NT2/D1 (cell line): ENCODE results near the gene USP21.

Source experiments
- DNase-seq: peaks from one replicate; pipeline ENCODE4 v3.0.0-alpha.2; 2011; ENCODE audit warnings: low read depth, low spot score
- H3K27me3 ChIP-seq: 2 replicates; pipeline ENCODE4 v1.6.0; 2011; ENCODE audit warnings: mild to moderate bottlenecking; ENCODE audit not compliant: insufficient read length, insufficient read depth
- H3K36me3 ChIP-seq: 2 replicates; pipeline ENCODE4 v1.6.1; 2011; ENCODE audit warnings: mild to moderate bottlenecking, low read length, mixed read lengths; ENCODE audit not compliant: insufficient read depth, insufficient read length
- H3K4me1 ChIP-seq: 2 replicates; pipeline ENCODE4 v1.5.1; 2011; ENCODE audit not compliant: insufficient read depth, insufficient read length
- H3K4me3 ChIP-seq: 2 replicates; pipeline ENCODE4 v1.5.1; 2011; ENCODE audit warnings: low read depth; ENCODE audit not compliant: insufficient read length
- H3K9ac ChIP-seq: 2 replicates; pipeline ENCODE4 v1.6.0; 2011; ENCODE audit warnings: low read depth; ENCODE audit not compliant: insufficient read length
- H3K9me3 ChIP-seq: 2 replicates; pipeline ENCODE4 v1.5.1; 2011; ENCODE audit warnings: mild to moderate bottlenecking, low read length; ENCODE audit not compliant: insufficient read depth
- SUZ12 ChIP-seq: IDR thresholded peaks from 2 replicates; pipeline ENCODE4 v1.6.1; 2011; ENCODE audit not compliant: insufficient read length, insufficient read depth; ENCODE audit errors: extremely low read depth
- YY1 ChIP-seq: IDR thresholded peaks from 2 replicates; pipeline ENCODE4 v1.6.1; 2011; ENCODE audit not compliant: insufficient read length, insufficient read depth
- ZNF274 ChIP-seq: IDR thresholded peaks from 2 replicates; pipeline ENCODE4 v1.6.1; 2011; ENCODE audit warnings: mild to moderate bottlenecking, low read depth, low read length

USP21 gene

GRCh38 chr1:161201836-161202712 is 42.8 kb downstream of the USP21 start, which contains the start of gene NDUFS2:
TSS of gene NDUFS2 (plus strand) at chr1:161202367. CDS start at chr1:161202386, 19 bp downstream.
- DNase-seq, result peak; percentile 100
- peaks cover 36% of the 10 kb centered on the region for H3K4me1 ChIP-seq
- H3K27me3 ChIP-seq, result no peaks in the 10 kb centered on the region
- peak within 1 kb of the TSS; percentile 83 for H3K4me3 ChIP-seq
- H3K9ac ChIP-seq, result peak within 1 kb of the TSS; percentile 96
- peaks cover 39% of the 10 kb centered on the region for H3K36me3 ChIP-seq
- H3K9me3 ChIP-seq, result no peaks in the 10 kb centered on the region
- TF ChIP-seq ZNF274, result no peak
- peak; percentile 100 for TF ChIP-seq YY1

DNA sequence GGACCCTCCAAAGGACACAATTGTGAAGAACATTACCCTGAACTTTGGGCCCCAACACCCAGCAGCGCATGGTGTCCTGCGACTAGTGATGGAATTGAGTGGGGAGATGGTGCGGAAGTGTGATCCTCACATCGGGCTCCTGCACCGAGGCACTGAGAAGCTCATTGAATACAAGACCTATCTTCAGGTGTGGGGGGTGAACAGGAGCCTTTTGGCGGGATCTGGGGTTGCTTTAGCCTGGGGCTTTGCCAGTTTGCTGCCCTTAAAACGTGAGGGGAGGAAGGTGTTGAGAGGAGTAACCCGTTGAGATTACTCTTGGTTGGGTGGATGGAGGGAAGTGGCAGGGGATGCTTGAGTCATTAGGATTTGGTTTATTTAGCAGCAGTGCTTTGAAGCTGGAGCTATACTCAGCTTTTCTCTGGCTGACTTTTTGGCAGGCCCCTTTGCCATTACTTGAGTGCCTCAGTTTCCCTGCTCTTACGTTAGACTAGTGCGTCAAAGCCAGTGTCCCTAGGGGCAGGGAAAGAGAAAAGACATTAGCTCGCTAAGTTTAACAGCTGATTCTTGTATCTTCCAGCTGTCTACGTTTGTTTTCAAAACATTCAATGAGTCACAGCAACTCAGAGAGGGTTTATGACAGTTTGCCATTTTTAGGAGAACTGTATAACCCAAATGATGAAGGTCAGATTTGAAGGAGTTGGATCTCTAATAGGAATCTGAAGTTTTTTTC is 47.3 kb downstream of the USP21 start:
- no peaks in the 10 kb centered on the region for H3K27me3 ChIP-seq
- H3K9ac ChIP-seq, result no peak overlapping the region
- no peak for DNase-seq
- no peak overlapping the region for H3K4me3 ChIP-seq
- H3K36me3 ChIP-seq, result peaks cover 79% of the 10 kb centered on the region
- peaks cover 8% of the 10 kb centered on the region for H3K4me1 ChIP-seq
- H3K9me3 ChIP-seq, result no peaks in the 10 kb centered on the region
- TF ChIP-seq SUZ12, result no peak
- TF ChIP-seq ZNF274, result no peak
- TF ChIP-seq YY1, result no peak

DNA sequence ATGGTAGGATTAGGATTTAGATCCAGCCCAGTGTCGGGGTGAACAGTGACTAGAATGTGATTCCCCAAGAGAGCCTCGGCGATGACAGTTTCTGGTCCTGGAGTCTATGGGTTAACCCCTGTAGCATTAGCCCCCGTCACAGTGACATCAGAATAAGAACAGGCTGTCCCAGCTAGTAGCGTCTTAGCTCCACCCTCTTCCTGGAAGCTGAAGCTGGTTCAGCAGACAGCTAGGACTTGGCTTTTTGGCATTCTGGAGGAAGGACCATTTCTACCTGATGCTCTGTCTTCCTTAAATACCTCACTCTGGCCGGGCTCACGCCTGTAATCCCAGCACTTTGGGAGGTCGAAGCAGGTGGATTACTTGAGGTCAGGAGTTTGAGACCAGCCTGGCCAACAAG is 47.9 kb downstream of the USP21 start:
- DNase-seq, result no peak
- no peak overlapping the region for H3K9ac ChIP-seq
- H3K36me3 ChIP-seq, result peaks cover 85% of the 10 kb centered on the region
- H3K9me3 ChIP-seq, result no peaks in the 10 kb centered on the region
- H3K27me3 ChIP-seq, result no peaks in the 10 kb centered on the region
- H3K4me1 ChIP-seq, result peaks cover 4% of the 10 kb centered on the region
- TF ChIP-seq ZNF274 (no peak), YY1 (no peak)
- no peak overlapping the region for H3K4me3 ChIP-seq

GRCh38 chr1:161209790-161210409 is 50.6 kb downstream of the USP21 start:
- Histone ChIP-seq H3K36me3 (peaks cover 93% of the 10 kb centered on the region), H3K27me3 (no peaks in the 10 kb centered on the region)

DNA sequence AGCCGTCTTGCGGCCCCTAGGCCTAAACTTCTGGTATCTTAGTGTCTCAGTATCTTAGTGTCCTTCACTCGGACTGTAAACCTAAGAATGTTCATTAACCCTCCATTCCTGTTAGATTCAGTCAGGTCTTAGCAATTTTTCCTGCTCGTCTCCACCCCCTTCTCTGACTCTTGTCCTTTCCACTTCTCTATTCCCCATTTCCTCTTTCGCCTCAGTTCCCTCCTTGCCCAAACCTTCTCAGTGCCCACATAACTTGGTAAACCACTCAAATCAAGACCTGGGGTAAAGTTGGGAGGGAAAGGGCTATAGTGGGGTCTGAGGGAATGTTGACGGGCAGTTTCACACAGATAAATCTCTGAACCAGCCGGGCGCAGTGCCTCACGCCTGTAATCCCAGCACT is 55.1 kb downstream of the USP21 start:
- Histone ChIP-seq H3K9me3 (no peaks in the 10 kb centered on the region), H3K27me3 (no peaks in the 10 kb centered on the region), H3K4me1 (peaks cover 16% of the 10 kb centered on the region), H3K9ac (no peak overlapping the region), H3K36me3 (peaks cover 63% of the 10 kb centered on the region), H3K4me3 (no peak overlapping the region)
- TF ChIP-seq ZNF274 (no peak), SUZ12 (no peak), YY1 (no peak)
- no peak for DNase-seq

More at GRCh38 chr1:161209790-161210409, 50.6 kb downstream of the USP21 start:
- DNase-seq, result peak; percentile 87
- Histone ChIP-seq H3K9ac (no peak overlapping the region), H3K4me3 (no peak overlapping the region), H3K4me1 (peaks cover 2% of the 10 kb centered on the region), H3K9me3 (no peaks in the 10 kb centered on the region)
- TF ChIP-seq ZNF274, result no peak
- TF ChIP-seq YY1, result no peak
- no peak for TF ChIP-seq SUZ12

- no peak for DNase-seq
- Histone ChIP-seq H3K36me3 (peaks cover 56% of the 10 kb centered on the region), H3K4me3 (no peak within 1 kb of the TSS), H3K9me3 (no peaks in the 10 kb centered on the region), H3K9ac (no peak within 1 kb of the TSS), H3K4me1 (peaks cover 14% of the 10 kb centered on the region), H3K27me3 (no peaks in the 10 kb centered on the region)
- no peak for TF ChIP-seq ZNF274
- no peak for TF ChIP-seq YY1
- TF ChIP-seq SUZ12, result no peak
These were observed 55.8 kb downstream of the USP21 start, which contains the start of gene FCER1G for GRCh38 chr1:161215076-161215475. TSS of gene FCER1G (plus strand) at chr1:161215295. CDS start at chr1:161215322, 27 bp downstream.
